Measurements from ENCODE around the gene TTC1. TPM values are rescaled to one million over a fixed set of nuclear protein-coding genes. Genes with fewer than 3 reads are reported as not detected.
"Not testable (repeated sequence)": the region's sequence is repeated elsewhere in the genome, so short reads cannot be mapped to it uniquely, and the experiment has no call there.

Gene TTC1, protein sequence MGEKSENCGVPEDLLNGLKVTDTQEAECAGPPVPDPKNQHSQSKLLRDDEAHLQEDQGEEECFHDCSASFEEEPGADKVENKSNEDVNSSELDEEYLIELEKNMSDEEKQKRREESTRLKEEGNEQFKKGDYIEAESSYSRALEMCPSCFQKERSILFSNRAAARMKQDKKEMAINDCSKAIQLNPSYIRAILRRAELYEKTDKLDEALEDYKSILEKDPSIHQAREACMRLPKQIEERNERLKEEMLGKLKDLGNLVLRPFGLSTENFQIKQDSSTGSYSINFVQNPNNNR
- 10 to 100 TPM; 17.5 to 54.5 (median 35.6) TPM for polyA plus RNA-seq

DNA sequence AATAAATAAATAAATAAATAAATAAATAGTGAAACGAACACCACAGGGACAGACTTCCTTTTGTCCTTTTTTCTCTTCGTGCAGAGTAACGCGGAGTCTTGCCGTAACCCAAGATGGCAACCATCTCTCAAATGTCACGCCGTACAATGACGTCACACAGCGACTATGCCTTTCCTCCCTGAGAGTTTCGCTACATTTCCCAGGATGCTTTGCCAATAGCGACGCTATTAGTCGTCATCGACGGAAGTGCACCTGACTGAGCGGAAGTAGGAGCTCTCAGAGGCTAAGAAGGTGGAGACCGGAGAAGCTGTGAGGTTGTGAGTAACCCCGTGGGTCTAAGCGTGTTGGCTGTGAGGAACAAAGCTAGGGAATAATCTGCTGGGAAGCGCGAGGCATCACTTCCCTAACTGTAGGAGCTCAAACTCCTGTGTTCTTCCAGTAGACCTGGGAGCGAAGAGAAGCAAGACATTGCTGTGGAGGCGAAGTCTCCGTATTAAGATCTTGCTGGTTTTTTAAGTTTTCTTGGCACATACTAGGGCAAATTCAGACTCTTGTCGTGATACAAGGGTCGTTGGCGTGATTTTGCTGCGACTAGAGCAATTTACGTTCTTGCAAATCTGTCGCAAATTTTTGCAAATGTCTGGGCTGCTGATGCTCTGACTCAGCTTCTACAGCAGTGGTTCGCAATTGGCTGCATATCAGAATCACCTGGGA is at the start of gene TTC1:
TTC1 (plus strand) TSS at position 263 of the 714 bp plus-strand sequence. CDS start 1,390 bp downstream, outside the sequence.
- peak within 1 kb of the TSS; percentile 87 for H3K27ac ChIP-seq (ENCODE audit: low read depth, low read length)
- 0% methylated on average over 31 of the region's 31 CpGs for WGBS, 3 donors

DNA sequence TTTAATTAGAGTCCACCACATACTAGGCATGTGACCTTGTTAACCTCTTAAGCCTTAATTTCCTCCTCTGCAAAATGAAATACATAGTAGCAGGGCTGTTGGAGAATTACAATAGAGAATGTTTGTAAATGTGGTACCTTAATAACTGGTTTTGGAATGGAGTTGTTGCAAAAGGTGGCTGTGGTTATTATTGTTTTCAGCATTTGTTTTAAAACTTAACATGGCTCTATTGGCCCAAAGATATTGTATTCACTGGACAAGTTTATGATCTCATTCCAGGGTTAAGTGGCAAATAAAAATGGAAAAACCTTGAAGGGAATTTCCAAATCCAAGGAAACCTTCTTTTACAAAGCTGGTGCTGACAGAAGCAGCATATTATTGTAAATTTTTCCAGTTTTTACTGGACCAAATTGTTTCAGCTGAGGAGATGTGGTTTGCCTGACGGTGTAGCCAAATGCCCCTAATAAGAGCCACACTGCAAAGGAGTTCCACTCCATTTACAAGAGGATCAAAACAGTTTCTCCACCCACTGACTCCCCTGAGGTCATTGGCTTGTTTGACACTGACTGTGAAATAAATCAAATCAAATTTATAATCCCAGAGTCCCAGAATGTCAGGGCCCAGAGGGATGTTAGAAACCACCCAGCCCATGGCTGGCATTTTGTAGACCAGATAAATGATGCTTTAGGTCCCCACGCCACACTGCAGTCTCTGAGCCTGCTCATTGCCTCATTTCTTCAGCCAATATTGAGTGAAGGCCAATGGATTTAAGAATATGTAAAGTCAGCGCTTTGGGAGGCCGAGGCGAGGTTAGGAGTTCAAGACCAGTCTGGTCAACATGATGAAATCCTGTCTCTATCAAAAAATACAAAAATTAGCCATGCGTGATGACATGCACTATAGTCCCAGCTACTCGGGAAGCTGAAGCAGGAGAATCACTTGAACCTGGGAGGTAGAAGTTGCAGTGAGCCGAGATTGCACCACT is 47.5 kb upstream of the TTC1 start:
- no peak overlapping the region for H3K27ac ChIP-seq (ENCODE audit: low read depth, low read length)
- 86 to 89% (median 87%) methylated on average over 8 of the region's 8 CpGs for WGBS, 3 donors

DNA sequence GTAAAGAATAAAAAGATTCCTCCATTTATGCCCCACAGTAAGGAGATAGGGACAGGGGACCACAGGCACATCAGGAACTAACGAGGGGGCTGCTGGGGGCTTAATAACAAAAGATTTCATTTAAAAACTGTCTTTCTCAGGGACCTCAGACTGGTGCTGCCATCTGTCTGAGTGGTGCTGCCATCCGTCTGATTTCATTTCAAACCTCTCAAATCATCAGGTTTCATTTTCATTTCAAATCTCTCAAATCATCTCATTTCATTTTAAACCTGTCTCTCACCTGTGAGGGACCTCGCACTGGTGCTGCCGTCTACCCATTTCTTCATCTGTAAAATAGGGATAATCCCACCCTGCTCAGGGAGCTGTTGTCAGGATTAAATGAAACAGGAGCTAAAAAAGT is 46.7 kb upstream of the TTC1 start:
- no peak overlapping the region for H3K27ac ChIP-seq (ENCODE audit: low read depth, low read length)
- WGBS, 3 donors: 79 to 95% (median 88%) methylated on average over 4 of the region's 4 CpGs

DNA sequence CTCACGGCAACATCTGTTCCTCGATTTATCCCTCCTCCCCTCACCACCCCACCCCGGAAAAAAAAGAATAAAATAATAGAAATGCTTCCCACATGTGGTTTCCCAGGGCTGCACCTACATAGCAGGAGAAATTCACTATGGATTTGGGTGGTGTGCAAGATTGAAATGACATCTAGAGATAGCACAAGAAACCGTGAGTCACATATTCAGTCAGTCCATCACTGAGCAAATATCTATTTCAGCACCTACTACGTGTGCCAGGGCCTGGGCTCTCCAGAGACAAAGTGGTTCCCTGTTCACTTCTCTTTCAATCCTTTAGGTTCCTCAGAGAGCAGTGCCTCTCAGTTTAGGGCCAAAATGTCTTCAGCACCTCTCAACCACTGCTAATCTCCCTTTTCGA is 45.0 kb upstream of the TTC1 start:
- no peak overlapping the region for H3K27ac ChIP-seq (ENCODE audit: low read depth, low read length)
- 78 to 90% (median 85%) methylated on average over 6 of the region's 6 CpGs for WGBS, 3 donors

DNA sequence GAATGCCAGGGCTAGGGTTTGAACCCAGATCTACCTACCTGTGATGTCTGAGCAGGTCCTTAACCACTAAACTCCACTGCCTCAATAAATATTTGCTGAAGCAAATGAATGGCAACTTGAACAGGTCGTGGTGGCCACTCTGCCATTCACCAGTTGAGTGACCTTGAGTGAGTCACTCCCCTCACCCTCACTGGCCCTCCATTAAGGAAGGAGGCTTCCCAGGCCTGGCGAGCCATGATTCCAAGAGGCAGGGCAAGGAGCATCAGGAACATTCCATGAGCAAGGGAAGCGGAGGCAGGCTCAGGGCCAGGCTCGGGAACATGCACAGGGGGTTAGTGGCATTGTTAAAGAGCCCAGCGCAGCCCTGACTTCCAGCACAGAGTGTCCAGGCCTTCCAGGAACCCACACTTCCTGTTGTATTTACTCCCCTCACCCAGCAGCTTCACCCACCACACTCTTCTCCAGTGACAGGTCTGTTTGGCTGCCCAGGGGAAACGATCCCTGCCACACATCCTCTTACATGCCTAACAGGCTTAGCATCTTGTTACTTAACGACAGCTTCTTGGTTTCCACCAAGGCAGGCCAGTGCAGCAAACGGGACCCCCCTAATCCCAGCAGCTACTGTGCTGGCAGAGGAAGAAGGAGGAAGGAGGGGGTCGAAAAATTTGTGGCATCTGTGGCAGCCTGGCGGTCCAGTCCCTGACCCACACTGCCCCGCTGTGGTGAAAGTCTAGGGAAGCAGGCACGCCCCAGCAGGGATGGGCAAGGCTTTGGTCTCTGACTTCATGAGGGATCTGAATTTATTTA is 43.7 kb upstream of the TTC1 start:
- 35 to 43% (median 40%) methylated on average over 12 of the region's 12 CpGs for WGBS, 3 donors
- no peak overlapping the region for H3K27ac ChIP-seq (ENCODE audit: low read depth, low read length)

DNA sequence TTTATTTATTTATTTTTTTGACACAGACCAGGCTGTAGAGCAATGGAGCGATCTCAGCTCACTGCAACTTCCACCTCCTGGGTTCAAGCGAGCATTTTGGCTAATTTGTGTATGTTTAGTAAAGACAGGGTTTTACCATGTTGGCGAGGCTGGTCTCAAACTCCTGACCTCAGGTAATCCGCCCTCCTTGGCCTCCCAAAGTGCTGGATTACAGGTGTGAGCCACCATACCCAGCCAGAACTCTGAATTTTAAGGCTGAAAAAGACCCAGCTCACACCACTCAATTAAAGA is 43.2 kb upstream of the TTC1 start:
- WGBS, 3 donors: 63 to 74% (median 73%) methylated on average over 4 of the region's 4 CpGs
- H3K27ac ChIP-seq (ENCODE audit: low read depth, low read length): not testable (repeated sequence)

DNA sequence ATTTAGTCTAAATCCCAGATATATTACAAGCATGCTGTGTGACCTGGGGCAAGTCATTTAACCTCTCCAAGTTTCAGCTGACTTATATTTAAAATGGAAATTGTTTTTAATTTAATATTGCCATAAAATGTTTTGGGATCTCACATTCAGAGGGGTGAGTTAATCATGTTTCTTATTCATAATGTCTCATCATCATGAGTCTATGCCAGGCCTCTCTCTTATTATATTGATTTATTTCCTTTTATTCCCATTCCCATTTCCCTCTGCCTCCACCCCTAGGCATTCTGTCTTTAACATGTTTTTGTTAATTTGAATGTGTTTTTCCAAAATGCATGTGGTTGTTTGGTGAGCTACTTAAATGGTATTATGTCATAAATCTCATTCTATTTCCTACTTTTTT is 39.0 kb upstream of the TTC1 start:
- no peak overlapping the region for H3K27ac ChIP-seq (ENCODE audit: low read depth, low read length)

DNA sequence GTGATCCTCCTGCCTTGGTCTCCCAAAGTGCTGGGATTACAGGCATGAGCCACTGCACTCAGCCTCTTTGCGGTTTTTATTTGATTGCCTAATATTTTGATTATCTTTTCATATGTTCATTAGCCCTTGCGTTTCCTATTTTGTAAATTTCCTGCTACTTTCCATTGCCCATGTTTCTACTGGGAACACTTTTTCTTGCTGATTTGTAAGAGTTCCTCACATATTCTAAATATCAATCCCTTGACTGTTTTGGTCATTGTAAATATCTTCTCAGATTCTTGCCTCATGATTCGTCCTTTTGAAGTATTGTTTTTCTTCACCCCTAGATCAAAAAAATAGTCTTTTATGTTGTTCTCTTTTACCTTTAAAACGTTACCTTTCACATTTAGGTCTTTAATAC is 37.9 kb upstream of the TTC1 start:
- no peak overlapping the region for H3K27ac ChIP-seq (ENCODE audit: low read depth, low read length)

DNA sequence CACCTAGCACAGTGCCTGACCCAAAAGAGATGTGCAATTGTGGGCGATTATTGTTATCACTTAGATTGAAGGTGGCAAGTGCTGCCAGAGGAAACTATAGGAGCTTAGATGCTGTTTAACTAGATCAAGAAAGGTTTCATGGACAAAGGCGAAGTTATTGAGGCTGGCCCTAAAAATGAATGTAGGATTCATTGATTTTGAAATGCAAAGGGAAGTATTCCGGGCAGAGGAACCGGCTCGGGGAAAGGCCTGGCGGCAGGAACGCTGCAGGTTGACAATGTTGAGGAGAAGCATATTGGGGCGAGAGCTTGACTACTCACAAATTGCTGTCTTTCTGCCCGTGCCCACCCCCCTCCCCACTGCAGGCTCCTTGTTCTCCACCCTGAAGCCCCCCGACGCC is 37.4 kb upstream of the TTC1 start:
- WGBS, 3 donors: 32 to 48% (median 47%) methylated on average over 11 of the region's 11 CpGs
- no peak overlapping the region for H3K27ac ChIP-seq (ENCODE audit: low read depth, low read length)

More for the DNA sequence above, 37.9 kb upstream of the TTC1 start:
- WGBS, 3 donors: 73 to 81% (median 79%) methylated on average over 4 of the region's 4 CpGs

DNA sequence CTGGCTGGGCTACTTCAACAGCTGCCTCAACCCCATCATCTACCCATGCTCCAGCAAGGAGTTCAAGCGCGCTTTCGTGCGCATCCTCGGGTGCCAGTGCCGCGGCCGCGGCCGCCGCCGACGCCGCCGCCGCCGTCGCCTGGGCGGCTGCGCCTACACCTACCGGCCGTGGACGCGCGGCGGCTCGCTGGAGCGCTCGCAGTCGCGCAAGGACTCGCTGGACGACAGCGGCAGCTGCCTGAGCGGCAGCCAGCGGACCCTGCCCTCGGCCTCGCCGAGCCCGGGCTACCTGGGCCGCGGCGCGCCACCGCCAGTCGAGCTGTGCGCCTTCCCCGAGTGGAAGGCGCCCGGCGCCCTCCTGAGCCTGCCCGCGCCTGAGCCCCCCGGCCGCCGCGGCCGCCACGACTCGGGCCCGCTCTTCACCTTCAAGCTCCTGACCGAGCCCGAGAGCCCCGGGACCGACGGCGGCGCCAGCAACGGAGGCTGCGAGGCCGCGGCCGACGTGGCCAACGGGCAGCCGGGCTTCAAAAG is 36.9 kb upstream of the TTC1 start:
- H3K27ac ChIP-seq (ENCODE audit: low read depth, low read length): no peak overlapping the region
- 1 to 13% (median 9%) methylated on average over 60 to 76 of the region's 76 CpGs for WGBS, 3 donors

DNA sequence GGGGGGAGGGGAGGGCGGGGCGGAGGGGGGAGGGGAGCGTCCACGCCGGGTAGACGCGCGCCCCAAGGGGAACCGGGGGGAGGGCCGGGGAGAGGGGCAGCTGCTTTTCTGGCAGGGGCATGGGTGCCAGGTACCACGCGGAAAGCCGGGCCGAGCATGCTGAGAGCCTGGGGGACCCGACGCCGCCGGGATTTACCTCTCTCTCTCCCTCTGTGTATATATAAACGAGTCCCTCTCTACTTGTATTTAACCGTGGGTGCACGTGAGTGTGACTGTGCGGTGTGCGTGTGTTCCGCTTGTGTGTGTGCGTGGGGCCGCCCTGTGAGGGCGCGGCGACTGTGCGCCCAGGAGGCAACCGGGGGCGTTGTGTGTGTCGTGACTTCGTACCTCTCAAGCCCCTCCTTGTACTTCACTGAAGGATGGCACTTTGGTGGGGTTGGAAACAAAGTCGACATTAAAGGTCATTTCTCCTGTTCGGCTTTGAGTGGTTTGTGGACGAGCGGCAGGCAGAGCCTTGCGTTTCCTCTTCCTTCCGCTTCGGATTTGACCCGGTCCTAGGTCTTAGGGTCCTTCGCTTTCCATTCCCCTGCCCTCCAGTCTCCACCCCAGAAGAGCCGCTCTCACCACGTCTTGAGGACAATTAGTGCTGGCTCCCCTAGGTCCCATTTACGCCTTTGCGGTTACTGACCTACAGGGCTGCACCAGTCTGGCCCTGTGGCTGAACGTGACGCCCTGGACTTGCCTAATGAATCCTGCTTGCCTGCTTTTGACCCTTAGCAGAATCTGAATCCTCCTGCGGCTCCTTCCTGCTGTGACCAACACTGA is 36.2 kb upstream of the TTC1 start:
- H3K27ac ChIP-seq (ENCODE audit: low read depth, low read length): no peak overlapping the region
- WGBS, 3 donors: 21 to 37% (median 36%) methylated on average over 41 to 49 of the region's 50 CpGs

DNA sequence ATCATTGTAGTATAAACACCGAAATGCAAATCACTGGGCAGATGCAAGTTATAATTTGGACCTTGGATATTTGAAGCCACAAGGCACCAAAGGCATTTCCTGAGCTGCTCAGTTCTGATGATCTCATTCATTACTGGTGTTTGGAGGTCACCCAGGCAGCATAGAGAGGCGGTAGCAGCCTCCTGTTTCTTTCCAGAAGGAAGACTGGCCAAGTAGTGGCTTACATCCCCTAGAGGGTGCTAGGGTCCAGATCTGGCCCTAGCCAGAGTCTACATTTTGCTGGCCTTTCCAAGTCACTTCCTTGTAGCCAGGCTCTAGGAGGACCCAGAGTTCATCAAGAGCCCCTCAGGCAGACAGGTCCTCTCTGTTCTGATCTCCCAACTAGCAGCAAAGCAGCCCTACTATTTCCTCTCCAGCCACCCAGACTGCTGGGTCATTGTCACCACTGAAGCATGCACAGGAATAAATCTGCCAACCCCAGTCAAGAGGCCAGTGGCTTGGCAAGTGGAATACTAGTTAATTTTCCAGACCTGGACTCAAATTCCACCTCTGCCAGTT is 33.4 kb upstream of the TTC1 start:
- WGBS, 3 donors: 48 to 66% (median 48%) methylated on average over 2 of the region's 2 CpGs

DNA sequence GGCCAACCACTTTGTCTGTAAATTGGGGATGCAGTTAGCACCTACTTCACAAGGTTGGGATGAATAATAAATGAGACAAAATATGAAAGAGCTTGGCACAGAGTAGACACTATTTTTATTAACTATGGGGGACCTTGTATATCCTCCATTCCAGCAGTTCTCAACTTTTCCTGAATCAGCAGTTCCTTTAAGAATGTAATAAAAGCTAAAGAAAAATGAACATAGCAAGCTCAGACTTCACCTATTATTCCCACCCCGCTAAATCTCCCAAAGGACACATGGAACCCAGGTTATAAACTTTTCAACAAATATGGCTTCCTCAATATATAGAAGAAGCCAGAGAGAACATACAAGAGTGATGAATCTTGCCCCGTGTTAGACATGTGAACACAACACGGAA is 32.0 kb upstream of the TTC1 start:
- no peak overlapping the region for H3K27ac ChIP-seq (ENCODE audit: low read depth, low read length)
- 92 to 95% (median 94%) methylated on average over 3 of the region's 3 CpGs for WGBS, 3 donors

More for the DNA sequence above, 33.4 kb upstream of the TTC1 start:
- no peak overlapping the region for H3K27ac ChIP-seq (ENCODE audit: low read depth, low read length)

DNA sequence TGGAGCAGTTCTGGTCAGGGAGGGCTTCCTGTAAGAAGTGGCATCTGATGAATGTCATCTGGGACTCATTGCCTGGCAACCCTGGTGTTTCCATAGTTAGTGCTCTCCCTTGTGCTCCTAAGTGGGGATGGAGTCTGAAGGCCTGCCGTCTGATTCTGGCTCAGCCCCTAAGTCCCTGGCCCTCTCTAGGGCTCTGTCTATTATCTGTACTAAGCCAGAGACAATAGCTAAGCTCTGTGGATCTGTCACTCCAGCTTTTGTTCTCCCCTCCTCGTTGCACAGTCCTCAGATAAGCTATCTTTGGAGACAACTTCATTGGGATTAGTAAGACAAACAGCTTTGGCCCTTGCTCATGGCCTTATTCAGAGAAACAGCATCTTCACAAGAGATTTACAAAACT is 30.6 kb upstream of the TTC1 start:
- 10 to 52% (median 43%) methylated on average over 2 of the region's 2 CpGs for WGBS, 3 donors
- no peak overlapping the region for H3K27ac ChIP-seq (ENCODE audit: low read depth, low read length)

DNA sequence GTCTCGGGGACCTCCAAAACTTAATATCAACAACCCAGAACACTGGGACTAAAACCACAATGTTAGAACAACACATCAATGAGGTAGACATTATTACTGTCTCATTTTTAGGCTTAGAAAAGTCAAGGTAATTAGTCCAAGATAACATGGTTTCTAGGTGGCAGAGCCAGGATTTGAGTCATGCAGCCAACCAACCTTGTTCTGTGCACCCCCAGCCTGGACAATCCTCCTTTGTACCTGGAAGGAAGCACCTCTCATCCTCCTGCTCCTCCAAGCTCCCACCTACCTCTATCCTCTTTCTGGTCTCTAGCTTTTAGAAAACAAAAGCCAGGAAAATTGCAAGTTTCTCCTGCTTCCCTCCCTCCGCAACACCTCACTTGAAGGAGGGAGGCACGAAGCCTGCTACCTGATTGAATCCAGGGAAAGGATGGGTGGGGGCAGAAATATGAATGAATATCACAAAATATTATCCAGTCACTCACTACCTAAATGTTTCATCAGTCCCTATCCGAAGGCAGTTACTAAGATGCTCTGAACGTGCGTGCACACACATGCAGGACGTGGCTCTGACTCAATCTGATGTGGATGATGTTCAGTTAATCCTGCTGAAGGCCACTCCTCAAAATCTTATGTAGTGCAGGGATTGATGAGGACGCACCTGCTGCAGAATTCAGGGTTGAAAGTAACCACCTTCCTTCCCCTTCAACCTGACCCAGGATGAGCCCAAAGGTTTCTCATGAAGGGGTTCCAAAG is 26.3 kb upstream of the TTC1 start:
- WGBS, 3 donors: 83 to 93% (median 91%) methylated on average over 8 of the region's 8 CpGs
- no peak overlapping the region for H3K27ac ChIP-seq (ENCODE audit: low read depth, low read length)

DNA sequence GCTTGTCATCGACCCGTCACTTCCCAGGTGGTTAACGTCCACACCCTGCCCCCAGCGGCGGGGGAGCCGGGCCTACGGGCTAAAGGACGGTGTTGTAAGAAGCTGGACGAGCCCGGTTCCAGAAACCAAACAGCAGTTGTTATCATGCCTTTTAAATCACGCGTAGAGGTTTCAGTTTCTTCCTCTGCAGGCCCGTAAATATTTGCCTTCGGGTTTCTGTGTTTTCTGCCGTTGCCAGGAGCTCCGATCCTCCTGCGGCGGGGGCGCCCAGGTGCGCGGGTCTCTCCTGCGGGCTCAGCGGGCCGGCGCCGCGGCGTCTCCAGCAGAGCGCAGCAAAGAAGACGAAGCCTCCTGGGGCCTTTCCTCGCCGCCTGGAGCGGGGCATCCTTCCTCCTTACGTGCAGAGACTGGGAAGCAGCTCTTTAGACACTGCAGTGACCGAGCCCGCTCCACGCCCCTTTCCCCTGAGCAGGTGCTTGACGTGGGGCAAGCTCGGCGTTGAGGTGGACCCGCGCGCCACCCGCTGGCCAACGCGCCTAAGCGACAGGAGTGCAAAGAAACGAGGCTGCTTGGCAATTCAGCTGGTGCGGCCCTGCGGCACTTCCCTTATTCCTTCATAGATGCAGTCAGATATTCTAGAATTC is 21.8 kb upstream of the TTC1 start:
- H3K27ac ChIP-seq (ENCODE audit: low read depth, low read length): no peak overlapping the region
- 1 to 2% (median 2%) methylated on average over 50 of the region's 50 CpGs for WGBS, 3 donors
